Measurements from ENCODE around the gene RBM20.
"Not testable (repeated sequence)": the region's sequence is repeated elsewhere in the genome, so short reads cannot be mapped to it uniquely, and the experiment has no call there.

RBM20 gene

GRCh38 chr10:110679486-110680272 is 35.5 kb downstream of the RBM20 start:
- DNase-seq, result no peak

DNA sequence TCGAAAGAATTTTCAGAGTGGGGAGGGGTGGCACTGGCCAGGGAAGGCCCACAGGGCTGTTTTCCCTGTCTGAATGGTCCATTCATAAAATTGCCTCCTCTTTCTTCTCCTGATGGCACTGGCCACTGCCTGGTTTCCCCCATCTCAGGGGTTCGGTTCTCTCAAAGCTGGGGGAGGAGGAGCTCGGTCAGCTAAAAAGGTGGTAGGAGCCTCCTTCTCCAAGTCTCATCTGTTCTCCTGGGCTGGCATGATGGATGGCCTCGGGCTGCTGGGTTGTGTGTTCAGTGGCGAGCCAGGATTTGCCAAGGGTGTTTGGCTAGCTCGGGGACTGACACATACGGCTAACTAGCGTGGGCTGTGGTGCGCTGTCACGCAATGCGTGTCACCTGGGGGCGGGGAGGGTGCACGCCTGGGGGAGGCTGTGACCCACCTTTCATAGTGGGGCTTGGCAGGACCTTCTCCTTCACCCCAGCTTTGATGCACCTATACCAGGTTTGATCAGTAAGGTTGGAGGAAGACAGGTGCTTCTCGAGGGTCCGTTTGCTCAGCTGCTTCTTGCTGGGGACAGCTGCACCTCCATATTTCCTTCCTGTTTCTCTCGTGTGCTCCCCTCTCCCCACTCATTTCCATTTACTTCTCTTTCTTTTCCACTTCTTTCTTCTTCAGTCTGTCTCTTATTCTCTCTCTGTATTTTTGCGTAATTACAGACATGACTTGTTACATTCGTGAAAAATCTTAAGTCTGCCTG is 36.3 kb downstream of the RBM20 start:
- DNase-seq, result no peak

- DNase-seq, result no peak
These were observed 37.0 kb downstream of the RBM20 start for GRCh38 chr10:110681023-110681681.

DNA sequence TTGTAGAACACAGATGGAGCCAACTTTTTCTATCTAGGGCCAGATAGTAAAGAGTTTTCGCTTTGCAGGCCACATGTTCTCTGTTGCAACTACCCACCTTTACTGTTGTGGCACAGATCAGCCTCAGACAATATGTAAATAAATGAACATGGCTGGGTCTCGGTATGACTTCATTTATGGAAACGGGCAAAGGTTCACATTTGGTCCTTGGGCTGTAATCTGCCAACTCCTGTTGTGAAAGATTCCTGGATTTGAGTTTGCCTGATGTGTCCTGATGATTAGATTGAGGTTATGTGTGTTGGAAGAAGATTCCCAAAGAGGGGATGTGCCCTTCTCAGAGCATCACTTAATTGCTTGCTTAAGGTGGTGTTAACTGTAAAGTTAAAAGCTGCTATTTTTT is 38.2 kb downstream of the RBM20 start:
- no peak for DNase-seq

DNA sequence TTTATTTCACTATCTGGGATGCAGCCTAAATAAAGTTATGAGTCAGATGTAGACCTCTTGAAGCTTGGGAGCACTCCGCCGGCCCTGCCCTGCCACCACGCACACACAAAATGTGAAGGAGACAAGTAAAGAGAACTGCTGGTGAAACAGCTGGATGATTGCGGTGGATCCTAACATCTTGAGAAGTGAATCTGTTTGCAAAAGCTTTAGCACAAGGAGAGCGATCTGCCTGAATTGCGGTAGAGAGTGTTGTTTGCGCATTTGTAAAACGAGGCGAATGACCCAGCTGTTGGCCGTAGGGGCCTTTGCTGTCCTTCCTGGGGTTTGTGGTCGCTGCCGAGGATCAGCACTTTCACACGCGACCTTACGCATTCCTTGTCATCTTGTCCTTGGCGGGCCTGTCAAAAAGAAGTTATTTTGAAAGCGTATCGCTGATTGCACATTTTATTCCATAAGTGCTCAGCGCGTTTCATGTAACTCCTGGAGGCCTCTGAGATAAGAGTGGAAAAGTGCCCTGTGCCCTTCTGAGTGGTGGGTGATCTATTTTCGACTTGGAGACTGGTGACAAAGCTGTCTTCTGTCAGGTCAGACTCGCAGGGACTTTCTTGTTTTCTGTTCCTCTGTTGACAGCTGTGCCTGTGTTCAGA is 40.8 kb downstream of the RBM20 start:
- DNase-seq, result no peak

- no peak for DNase-seq
These were observed 41.9 kb downstream of the RBM20 start for GRCh38 chr10:110686047-110686446.

- no peak for DNase-seq
These were observed 42.8 kb downstream of the RBM20 start for GRCh38 chr10:110686949-110687348.

GRCh38 chr10:110687400-110687799 is 43.3 kb downstream of the RBM20 start:
- DNase-seq, result no peak

- DNase-seq, result no peak
These were observed 47.0 kb downstream of the RBM20 start for GRCh38 chr10:110691139-110691538.

GRCh38 chr10:110694263-110694662 is 50.1 kb downstream of the RBM20 start:
- DNase-seq, result no peak

DNA sequence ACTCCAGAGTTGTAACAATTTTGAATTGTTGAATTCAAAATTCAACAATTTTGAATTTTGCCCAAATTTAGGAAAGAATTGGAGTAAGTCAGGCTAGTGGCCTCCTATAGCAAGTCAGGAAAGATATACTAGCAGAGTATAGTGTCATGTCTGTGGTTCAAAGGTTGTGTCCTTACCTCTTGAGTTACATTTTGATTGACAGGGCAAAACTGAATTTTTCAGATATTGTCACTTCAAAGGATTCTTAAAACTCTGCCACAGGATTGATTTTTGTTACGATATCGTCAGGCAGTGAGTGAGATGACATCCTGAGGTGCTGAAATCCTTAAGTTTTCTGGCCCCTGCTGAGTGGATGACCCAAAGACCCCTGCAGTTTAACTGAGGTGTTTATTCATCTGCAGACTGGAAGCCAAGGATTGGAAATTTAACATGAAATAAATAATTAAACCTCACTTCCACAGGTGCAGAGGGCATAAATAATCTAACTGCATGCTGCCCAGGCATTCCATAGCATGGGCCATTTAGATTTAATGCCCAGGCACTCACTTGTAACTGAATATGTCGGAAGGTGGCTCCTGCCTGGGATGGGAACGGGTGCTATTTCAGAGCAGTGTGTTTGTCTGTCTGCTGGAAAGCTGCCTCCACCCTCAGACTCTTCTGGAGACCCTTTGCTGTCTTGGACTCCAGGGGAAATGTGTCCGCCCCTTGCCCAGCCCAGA is 50.8 kb downstream of the RBM20 start:
- DNase-seq, result no peak

DNA sequence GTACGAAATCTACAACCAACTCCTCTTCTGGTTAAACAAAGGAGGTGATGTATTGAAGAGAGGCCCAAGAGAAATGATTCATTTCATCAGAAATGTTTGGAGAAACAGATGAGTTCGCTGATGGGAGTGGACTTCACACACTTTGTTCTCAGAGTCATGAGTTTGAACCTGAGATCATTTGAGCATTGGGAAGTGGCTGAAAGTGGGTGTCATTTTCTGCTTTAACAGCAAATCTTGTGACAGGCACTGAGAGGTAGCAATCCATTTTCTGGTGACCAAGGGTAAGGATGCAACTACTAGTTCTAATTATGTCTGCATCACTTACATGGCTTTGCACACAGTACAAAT is 51.4 kb downstream of the RBM20 start:
- DNase-seq, result no peak

DNA sequence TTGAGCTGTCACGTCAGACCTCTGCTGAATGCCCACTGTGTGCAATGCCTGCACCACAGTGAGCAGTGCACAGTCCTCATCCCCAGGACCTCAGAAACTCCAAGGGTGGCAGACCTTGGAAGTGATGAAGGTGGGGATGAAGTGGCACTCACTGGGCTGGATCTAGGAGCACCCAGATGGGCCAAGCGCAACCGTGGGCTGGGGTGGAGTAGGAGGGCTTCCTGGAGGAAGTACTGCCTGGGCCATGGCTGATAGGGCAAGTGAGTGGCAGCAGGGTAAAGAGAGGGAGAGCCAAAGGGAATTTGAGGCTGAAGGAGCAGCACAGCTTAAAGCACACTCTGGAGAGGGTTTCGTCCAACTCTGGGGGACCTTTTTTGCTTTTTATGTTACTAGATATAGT is 52.3 kb downstream of the RBM20 start:
- DNase-seq, result no peak

DNA sequence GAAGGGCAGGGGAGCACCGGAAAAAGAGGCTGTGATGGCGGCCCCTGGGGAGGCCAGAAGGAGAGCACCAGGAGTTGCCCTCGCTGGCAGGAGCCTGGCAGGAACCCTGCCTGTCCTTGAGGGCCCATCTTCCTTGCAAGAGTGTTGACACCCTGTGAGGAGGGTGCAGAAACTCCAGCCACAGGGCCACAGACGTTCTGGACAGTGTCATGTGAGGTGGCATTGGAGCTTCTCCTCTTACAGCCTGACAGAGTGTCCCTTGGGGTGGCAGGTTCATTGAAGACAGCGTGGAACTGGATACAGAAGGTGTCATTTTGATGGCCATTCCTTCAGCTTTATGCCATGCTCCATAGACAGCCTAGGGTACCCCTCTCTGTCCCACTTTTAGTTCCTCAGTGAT is 54.2 kb downstream of the RBM20 start:
- no peak for DNase-seq

DNA sequence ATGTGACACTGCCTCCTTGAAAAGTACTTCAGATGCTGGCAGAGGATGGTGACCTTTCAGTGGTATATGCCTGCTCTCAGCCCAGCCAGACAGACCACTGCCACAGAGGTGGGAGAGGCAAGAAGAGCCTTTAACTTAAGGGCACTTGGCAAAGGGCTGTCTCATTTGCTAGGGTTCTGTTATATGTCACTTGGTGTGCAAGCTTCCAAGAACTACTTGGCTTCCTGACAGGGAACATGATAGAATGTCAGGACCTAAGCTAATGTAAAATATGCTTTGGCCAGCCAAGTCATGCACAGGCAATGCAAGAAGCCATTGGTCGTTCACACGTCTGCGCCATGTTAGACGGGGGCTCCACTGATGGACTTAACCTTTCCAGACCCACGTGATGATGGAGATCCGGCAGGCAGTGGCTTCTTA is 54.7 kb downstream of the RBM20 start:
- no peak for DNase-seq

GRCh38 chr10:110699859-110700468 is 55.8 kb downstream of the RBM20 start:
- no peak for DNase-seq

GRCh38 chr10:110700947-110701616 is 56.9 kb downstream of the RBM20 start:
- no peak for DNase-seq

DNA sequence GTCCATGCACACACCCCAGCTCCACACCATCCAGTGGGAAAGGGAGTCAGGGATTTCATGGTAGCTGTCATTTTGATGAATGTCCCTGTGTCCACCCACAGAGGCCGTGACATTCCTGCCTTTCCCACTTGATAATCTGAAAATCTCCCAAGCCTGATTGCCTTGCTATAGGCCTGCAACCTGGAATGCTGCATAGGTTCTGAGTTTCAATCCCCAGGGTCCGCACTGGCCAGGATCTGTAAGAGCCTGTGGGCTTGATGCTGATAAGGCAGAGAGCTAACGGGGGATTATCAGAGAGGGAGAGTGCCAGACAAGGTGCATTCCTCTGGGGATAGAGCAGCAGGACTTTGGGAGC is 57.5 kb downstream of the RBM20 start:
- DNase-seq, result no peak

- no peak for DNase-seq
These were observed 59.9 kb downstream of the RBM20 start for GRCh38 chr10:110704070-110704469.

- DNase-seq, result no peak
These were observed 60.9 kb downstream of the RBM20 start for GRCh38 chr10:110704906-110705476.

- not testable (repeated sequence) for DNase-seq
These were observed 61.5 kb downstream of the RBM20 start for GRCh38 chr10:110705596-110705995.

Measured in amniotic stem cell (primary cell).